ENCODE data around the gene EVA1A. TPM values are rescaled to one million over a fixed set of nuclear protein-coding genes. Genes with fewer than 3 reads are reported as not detected.

EVA1A gene
- total and polyA plus RNA-seq, 2 experiments from 2014 or later, result 4.6 to 7.9 TPM

DNA sequence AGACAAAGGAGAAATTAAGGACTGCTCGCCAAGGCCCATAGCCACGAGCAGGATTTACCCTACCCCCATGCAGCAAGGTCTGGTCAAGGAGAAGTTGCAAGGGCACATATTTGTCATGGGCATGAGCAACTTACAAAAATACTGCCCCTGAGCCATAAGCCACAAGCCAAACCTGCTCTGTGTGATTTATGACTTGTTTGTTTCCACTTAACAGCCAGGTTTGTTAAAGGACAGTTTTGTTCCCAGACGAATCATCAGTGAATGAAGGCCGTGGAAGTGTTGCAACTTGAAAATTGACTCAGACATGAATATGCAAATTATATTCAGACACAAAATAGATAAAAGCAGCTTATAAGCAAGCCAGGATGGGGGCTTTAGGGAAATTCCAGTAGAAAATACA, 31.3 kb upstream of the EVA1A start:
- H3K9me2 ChIP-seq (ENCODE audit: insufficient read depth), result no peaks in the 10 kb centered on the region
- H3K4me2 ChIP-seq, result no peak overlapping the region
- no peaks in the 10 kb centered on the region for H3K27me3 Mint-ChIP-seq (ENCODE audit: insufficient read depth, low read depth, poor library complexity)
- H3F3A ChIP-seq (replicated peaks; ENCODE audit: low read depth), result no peaks in the 10 kb centered on the region
- H3K27ac Mint-ChIP-seq, result no peak overlapping the region
- no peaks in the 10 kb centered on the region for H3K36me3 ChIP-seq (ENCODE audit: insufficient read depth)
- no peak overlapping the region for H3K27ac ChIP-seq (ENCODE audit: low read depth)
- no peaks in the 10 kb centered on the region for H3K79me2 ChIP-seq (replicated peaks; ENCODE audit: insufficient read depth)
- DNase-seq (ENCODE audit: low spot score), result no peak
- peaks cover 6% of the 10 kb centered on the region; the same call in 1 of the 3 replicates for H3K4me1 Mint-ChIP-seq
- peak overlapping the region; percentile 1; the same call in 1 of the 2 replicates for H2AFZ ChIP-seq
- TF ChIP-seq, protein P1, sequence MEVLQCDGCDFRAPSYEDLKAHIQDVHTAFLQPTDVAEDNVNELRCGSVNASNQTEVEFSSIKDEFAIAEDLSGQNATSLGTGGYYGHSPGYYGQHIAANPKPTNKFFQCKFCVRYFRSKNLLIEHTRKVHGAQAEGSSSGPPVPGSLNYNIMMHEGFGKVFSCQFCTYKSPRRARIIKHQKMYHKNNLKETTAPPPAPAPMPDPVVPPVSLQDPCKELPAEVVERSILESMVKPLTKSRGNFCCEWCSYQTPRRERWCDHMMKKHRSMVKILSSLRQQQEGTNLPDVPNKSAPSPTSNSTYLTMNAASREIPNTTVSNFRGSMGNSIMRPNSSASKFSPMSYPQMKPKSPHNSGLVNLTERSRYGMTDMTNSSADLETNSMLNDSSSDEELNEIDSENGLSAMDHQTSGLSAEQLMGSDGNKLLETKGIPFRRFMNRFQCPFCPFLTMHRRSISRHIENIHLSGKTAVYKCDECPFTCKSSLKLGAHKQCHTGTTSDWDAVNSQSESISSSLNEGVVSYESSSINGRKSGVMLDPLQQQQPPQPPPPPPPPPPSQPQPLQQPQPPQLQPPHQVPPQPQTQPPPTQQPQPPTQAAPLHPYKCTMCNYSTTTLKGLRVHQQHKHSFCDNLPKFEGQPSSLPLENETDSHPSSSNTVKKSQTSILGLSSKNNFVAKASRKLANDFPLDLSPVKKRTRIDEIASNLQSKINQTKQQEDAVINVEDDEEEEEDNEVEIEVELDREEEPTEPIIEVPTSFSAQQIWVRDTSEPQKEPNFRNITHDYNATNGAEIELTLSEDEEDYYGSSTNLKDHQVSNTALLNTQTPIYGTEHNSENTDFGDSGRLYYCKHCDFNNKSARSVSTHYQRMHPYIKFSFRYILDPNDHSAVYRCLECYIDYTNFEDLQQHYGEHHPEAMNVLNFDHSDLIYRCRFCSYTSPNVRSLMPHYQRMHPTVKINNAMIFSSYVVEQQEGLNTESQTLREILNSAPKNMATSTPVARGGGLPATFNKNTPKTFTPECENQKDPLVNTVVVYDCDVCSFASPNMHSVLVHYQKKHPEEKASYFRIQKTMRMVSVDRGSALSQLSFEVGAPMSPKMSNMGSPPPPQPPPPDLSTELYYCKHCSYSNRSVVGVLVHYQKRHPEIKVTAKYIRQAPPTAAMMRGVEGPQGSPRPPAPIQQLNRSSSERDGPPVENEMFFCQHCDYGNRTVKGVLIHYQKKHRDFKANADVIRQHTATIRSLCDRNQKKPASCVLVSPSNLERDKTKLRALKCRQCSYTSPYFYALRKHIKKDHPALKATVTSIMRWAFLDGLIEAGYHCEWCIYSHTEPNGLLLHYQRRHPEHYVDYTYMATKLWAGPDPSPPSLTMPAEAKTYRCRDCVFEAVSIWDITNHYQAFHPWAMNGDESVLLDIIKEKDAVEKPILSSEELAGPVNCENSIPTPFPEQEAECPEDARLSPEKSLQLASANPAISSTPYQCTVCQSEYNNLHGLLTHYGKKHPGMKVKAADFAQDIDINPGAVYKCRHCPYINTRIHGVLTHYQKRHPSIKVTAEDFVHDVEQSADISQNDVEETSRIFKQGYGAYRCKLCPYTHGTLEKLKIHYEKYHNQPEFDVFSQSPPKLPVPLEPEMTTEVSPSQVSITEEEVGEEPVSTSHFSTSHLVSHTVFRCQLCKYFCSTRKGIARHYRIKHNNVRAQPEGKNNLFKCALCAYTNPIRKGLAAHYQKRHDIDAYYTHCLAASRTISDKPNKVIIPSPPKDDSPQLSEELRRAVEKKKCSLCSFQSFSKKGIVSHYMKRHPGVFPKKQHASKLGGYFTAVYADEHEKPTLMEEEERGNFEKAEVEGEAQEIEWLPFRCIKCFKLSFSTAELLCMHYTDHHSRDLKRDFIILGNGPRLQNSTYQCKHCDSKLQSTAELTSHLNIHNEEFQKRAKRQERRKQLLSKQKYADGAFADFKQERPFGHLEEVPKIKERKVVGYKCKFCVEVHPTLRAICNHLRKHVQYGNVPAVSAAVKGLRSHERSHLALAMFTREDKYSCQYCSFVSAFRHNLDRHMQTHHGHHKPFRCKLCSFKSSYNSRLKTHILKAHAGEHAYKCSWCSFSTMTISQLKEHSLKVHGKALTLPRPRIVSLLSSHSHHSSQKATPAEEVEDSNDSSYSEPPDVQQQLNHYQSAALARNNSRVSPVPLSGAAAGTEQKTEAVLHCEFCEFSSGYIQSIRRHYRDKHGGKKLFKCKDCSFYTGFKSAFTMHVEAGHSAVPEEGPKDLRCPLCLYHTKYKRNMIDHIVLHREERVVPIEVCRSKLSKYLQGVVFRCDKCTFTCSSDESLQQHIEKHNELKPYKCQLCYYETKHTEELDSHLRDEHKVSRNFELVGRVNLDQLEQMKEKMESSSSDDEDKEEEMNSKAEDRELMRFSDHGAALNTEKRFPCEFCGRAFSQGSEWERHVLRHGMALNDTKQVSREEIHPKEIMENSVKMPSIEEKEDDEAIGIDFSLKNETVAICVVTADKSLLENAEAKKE (CRISPR knock-in tag; IDR thresholded peaks at IDR 0.05), result no peak
- TF ChIP-seq STAT1 (IDR thresholded peaks at IDR 0.05; ENCODE audit: unreplicated experiment) (no peak), EZH2phosphoT487 (IDR thresholded peaks at IDR 0.05; ENCODE audit: unreplicated experiment) (no peak), POLR2AphosphoS5 (IDR thresholded peaks at IDR 0.05; ENCODE audit: low read depth) (no peak)
- TF ChIP-seq, protein P2, sequence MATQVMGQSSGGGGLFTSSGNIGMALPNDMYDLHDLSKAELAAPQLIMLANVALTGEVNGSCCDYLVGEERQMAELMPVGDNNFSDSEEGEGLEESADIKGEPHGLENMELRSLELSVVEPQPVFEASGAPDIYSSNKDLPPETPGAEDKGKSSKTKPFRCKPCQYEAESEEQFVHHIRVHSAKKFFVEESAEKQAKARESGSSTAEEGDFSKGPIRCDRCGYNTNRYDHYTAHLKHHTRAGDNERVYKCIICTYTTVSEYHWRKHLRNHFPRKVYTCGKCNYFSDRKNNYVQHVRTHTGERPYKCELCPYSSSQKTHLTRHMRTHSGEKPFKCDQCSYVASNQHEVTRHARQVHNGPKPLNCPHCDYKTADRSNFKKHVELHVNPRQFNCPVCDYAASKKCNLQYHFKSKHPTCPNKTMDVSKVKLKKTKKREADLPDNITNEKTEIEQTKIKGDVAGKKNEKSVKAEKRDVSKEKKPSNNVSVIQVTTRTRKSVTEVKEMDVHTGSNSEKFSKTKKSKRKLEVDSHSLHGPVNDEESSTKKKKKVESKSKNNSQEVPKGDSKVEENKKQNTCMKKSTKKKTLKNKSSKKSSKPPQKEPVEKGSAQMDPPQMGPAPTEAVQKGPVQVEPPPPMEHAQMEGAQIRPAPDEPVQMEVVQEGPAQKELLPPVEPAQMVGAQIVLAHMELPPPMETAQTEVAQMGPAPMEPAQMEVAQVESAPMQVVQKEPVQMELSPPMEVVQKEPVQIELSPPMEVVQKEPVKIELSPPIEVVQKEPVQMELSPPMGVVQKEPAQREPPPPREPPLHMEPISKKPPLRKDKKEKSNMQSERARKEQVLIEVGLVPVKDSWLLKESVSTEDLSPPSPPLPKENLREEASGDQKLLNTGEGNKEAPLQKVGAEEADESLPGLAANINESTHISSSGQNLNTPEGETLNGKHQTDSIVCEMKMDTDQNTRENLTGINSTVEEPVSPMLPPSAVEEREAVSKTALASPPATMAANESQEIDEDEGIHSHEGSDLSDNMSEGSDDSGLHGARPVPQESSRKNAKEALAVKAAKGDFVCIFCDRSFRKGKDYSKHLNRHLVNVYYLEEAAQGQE (IDR thresholded peaks at IDR 0.05; ENCODE audit: unreplicated experiment), result no peak
- TF ChIP-seq, protein P3, sequence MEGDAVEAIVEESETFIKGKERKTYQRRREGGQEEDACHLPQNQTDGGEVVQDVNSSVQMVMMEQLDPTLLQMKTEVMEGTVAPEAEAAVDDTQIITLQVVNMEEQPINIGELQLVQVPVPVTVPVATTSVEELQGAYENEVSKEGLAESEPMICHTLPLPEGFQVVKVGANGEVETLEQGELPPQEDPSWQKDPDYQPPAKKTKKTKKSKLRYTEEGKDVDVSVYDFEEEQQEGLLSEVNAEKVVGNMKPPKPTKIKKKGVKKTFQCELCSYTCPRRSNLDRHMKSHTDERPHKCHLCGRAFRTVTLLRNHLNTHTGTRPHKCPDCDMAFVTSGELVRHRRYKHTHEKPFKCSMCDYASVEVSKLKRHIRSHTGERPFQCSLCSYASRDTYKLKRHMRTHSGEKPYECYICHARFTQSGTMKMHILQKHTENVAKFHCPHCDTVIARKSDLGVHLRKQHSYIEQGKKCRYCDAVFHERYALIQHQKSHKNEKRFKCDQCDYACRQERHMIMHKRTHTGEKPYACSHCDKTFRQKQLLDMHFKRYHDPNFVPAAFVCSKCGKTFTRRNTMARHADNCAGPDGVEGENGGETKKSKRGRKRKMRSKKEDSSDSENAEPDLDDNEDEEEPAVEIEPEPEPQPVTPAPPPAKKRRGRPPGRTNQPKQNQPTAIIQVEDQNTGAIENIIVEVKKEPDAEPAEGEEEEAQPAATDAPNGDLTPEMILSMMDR (conservative IDR thresholded peaks at IDR 0.05; ENCODE audit: low read depth in 2 of 2), result no peak
- H3K9me3 Mint-ChIP-seq, result no peaks in the 10 kb centered on the region
- no peaks in the 10 kb centered on the region for H3K4me1 ChIP-seq (ENCODE audit: insufficient read depth)
- ATAC-seq, result no peak
- H3K4me3 Mint-ChIP-seq, result no peak overlapping the region
- no peaks in the 10 kb centered on the region for H3K36me3 Mint-ChIP-seq (ENCODE audit: low read depth)
- no peak overlapping the region for H3K4me3 ChIP-seq
- H4K20me1 ChIP-seq (replicated peaks; ENCODE audit: insufficient read depth), result no peaks in the 10 kb centered on the region
- H3K27me3 ChIP-seq (ENCODE audit: insufficient read depth), result no peaks in the 10 kb centered on the region
